Measurements from ENCODE around the gene SHMT1. TPM values are rescaled to one million over a fixed set of nuclear protein-coding genes. Genes with fewer than 3 reads are reported as not detected.
"Not testable (repeated sequence)": the region's sequence is repeated elsewhere in the genome, so short reads cannot be mapped to it uniquely, and the experiment has no call there.

SHMT1 gene
- total RNA-seq, 1 donor from 2014 or later, result 3.9 TPM

- peak within 1 kb of the TSS; percentile 95 for H3K4me3 Mint-ChIP-seq (ENCODE audit: unreplicated experiment)
- peak; percentile 100 for DNase-seq (ENCODE audit: low spot score)
- no peaks in the 10 kb centered on the region for H3K9me3 Mint-ChIP-seq (ENCODE audit: low read depth)
- peaks cover 71% of the 10 kb centered on the region for H3K4me1 Mint-ChIP-seq (ENCODE audit: low read depth)
- H3K27ac Mint-ChIP-seq (ENCODE audit: unreplicated experiment), result peak within 1 kb of the TSS; percentile 98
- H3K27me3 Mint-ChIP-seq (ENCODE audit: low read depth), result no peaks in the 10 kb centered on the region
- H3K36me3 Mint-ChIP-seq (ENCODE audit: low read depth), result peaks cover 3% of the 10 kb centered on the region
- TF ChIP-seq CTCF (IDR thresholded peaks at IDR 0.05), result no peak
These were observed 48.4 kb downstream of the SHMT1 start, which contains the start of the genes SMCR8 and TOP3A for GRCh38 chr17:18314731-18315561. TSS of gene SMCR8 (plus strand) at chr17:18315293. CDS start at chr17:18315790, 497 bp downstream. TSS of gene TOP3A (minus strand) at chr17:18314994. CDS start at chr17:18314778, 216 bp downstream.

- Mint-ChIP-seq H3K9me3 (ENCODE audit: low read depth) (no peaks in the 10 kb centered on the region), H3K4me1 (ENCODE audit: low read depth) (peaks cover 63% of the 10 kb centered on the region), H3K27me3 (ENCODE audit: low read depth) (no peaks in the 10 kb centered on the region), H3K36me3 (ENCODE audit: low read depth) (peaks cover 3% of the 10 kb centered on the region), H3K4me3 (ENCODE audit: unreplicated experiment) (peak overlapping the region; percentile 95), H3K27ac (ENCODE audit: unreplicated experiment) (peak overlapping the region; percentile 98)
- no peak for TF ChIP-seq CTCF (IDR thresholded peaks at IDR 0.05)
- no peak for DNase-seq (ENCODE audit: low spot score)
These were observed 49.2 kb downstream of the SHMT1 start for GRCh38 chr17:18314059-18314730.

GRCh38 chr17:18309202-18309601 lies 54.1 kb downstream of the SHMT1 start:
- no peak overlapping the region for H3K27ac Mint-ChIP-seq (ENCODE audit: unreplicated experiment)
- H3K27me3 Mint-ChIP-seq (ENCODE audit: low read depth), result no peaks in the 10 kb centered on the region
- no peak for TF ChIP-seq CTCF (IDR thresholded peaks at IDR 0.05)
- H3K9me3 Mint-ChIP-seq (ENCODE audit: low read depth), result no peaks in the 10 kb centered on the region
- no peak for DNase-seq (ENCODE audit: low spot score)
- no peak overlapping the region for H3K4me3 Mint-ChIP-seq (ENCODE audit: unreplicated experiment)
- peaks cover 31% of the 10 kb centered on the region for H3K4me1 Mint-ChIP-seq (ENCODE audit: low read depth)
- H3K36me3 Mint-ChIP-seq (ENCODE audit: low read depth), result peaks cover 13% of the 10 kb centered on the region

GRCh38 chr17:18303206-18303605 lies 60.1 kb downstream of the SHMT1 start:
- H3K27ac Mint-ChIP-seq (ENCODE audit: unreplicated experiment); H3K9me3 Mint-ChIP-seq (ENCODE audit: low read depth); H3K27me3 Mint-ChIP-seq (ENCODE audit: low read depth); H3K4me3 Mint-ChIP-seq (ENCODE audit: unreplicated experiment); DNase-seq (ENCODE audit: low spot score); H3K4me1 Mint-ChIP-seq (ENCODE audit: low read depth): not testable (repeated sequence)
- H3K36me3 Mint-ChIP-seq (ENCODE audit: low read depth), result peaks cover 34% of the 10 kb centered on the region

GRCh38 chr17:18300725-18301480 lies 62.4 kb downstream of the SHMT1 start:
- TF ChIP-seq CTCF (IDR thresholded peaks at IDR 0.05), result no peak
- Mint-ChIP-seq H3K27me3 (ENCODE audit: low read depth) (no peaks in the 10 kb centered on the region), H3K4me3 (ENCODE audit: unreplicated experiment) (no peak overlapping the region), H3K36me3 (ENCODE audit: low read depth) (peaks cover 33% of the 10 kb centered on the region), H3K27ac (ENCODE audit: unreplicated experiment) (no peak overlapping the region), H3K9me3 (ENCODE audit: low read depth) (no peaks in the 10 kb centered on the region), H3K4me1 (ENCODE audit: low read depth) (no peaks in the 10 kb centered on the region)
- no peak for DNase-seq (ENCODE audit: low spot score)

GRCh38 chr17:18298061-18298460 lies 65.3 kb downstream of the SHMT1 start:
- H3K4me3 Mint-ChIP-seq (ENCODE audit: unreplicated experiment); H3K27ac Mint-ChIP-seq (ENCODE audit: unreplicated experiment); H3K4me1 Mint-ChIP-seq (ENCODE audit: low read depth); H3K9me3 Mint-ChIP-seq (ENCODE audit: low read depth); DNase-seq (ENCODE audit: low spot score); H3K27me3 Mint-ChIP-seq (ENCODE audit: low read depth): not testable (repeated sequence)
- H3K36me3 Mint-ChIP-seq (ENCODE audit: low read depth), result peaks cover 30% of the 10 kb centered on the region
